ENCODE data around the gene POLE. TPM values are rescaled to one million over a fixed set of nuclear protein-coding genes. Genes with fewer than 3 reads are reported as not detected.
A peak's percentile ranks its signal among the peaks of the same experiment; 100 is the strongest.

POLE gene
- total RNA-seq, 1 donor from 2014 or later: 72.5 TPM

GRCh38 chr12:132734206-132734605 is 47.1 kb upstream of the POLE start:
- H3K27me3 Mint-ChIP-seq (ENCODE audit: unreplicated experiment): no peaks in the 10 kb centered on the region
- no peak for DNase-seq (ENCODE audit: extremely low spot score, unreplicated experiment)
- no peak overlapping the region for H3K4me3 Mint-ChIP-seq (ENCODE audit: unreplicated experiment)
- H3K36me3 Mint-ChIP-seq (ENCODE audit: unreplicated experiment): peaks cover 56% of the 10 kb centered on the region
- peak overlapping the region; percentile 12 for H3K27ac Mint-ChIP-seq (ENCODE audit: unreplicated experiment)
- TF ChIP-seq, protein P1, sequence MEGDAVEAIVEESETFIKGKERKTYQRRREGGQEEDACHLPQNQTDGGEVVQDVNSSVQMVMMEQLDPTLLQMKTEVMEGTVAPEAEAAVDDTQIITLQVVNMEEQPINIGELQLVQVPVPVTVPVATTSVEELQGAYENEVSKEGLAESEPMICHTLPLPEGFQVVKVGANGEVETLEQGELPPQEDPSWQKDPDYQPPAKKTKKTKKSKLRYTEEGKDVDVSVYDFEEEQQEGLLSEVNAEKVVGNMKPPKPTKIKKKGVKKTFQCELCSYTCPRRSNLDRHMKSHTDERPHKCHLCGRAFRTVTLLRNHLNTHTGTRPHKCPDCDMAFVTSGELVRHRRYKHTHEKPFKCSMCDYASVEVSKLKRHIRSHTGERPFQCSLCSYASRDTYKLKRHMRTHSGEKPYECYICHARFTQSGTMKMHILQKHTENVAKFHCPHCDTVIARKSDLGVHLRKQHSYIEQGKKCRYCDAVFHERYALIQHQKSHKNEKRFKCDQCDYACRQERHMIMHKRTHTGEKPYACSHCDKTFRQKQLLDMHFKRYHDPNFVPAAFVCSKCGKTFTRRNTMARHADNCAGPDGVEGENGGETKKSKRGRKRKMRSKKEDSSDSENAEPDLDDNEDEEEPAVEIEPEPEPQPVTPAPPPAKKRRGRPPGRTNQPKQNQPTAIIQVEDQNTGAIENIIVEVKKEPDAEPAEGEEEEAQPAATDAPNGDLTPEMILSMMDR (IDR thresholded peaks at IDR 0.05): no peak
- peaks cover 12% of the 10 kb centered on the region for H3K4me1 Mint-ChIP-seq (ENCODE audit: unreplicated experiment)
- no peaks in the 10 kb centered on the region for H3K9me3 Mint-ChIP-seq (ENCODE audit: unreplicated experiment)

- Mint-ChIP-seq H3K36me3 (ENCODE audit: unreplicated experiment) (peaks cover 59% of the 10 kb centered on the region), H3K4me1 (ENCODE audit: unreplicated experiment) (peaks cover 12% of the 10 kb centered on the region), H3K27ac (ENCODE audit: unreplicated experiment) (no peak overlapping the region), H3K9me3 (ENCODE audit: unreplicated experiment) (no peaks in the 10 kb centered on the region), H3K4me3 (ENCODE audit: unreplicated experiment) (no peak overlapping the region), H3K27me3 (ENCODE audit: unreplicated experiment) (no peaks in the 10 kb centered on the region)
- DNase-seq (ENCODE audit: extremely low spot score, unreplicated experiment): no peak
- TF ChIP-seq, protein P1 (IDR thresholded peaks at IDR 0.05): no peak
Observed at GRCh38 chr12:132731574-132731973, 44.4 kb upstream of the POLE start.

DNA sequence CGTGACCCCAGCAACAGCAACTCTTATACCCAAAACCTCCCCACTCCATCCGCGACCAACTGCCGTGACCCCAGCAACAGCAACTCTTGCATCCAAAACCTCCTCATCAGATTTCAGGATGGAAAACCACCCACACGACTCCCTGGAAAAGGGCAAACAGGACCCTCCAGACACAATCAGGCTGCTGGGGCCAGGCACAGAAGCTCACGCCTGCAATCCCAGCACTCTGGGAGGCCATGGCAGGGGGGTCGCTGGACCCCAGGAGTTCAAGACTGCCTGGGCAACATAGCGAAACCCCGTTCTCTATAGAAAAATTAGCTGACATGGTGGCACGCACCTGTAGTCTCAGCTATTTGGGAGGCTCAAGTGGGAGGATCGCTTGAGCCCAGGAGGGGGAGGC is 43.2 kb upstream of the POLE start:
- TF ChIP-seq, protein P1 (IDR thresholded peaks at IDR 0.05): no peak
- Mint-ChIP-seq H3K27ac (ENCODE audit: unreplicated experiment) (no peak overlapping the region), H3K27me3 (ENCODE audit: unreplicated experiment) (no peaks in the 10 kb centered on the region), H3K4me3 (ENCODE audit: unreplicated experiment) (no peak overlapping the region), H3K4me1 (ENCODE audit: unreplicated experiment) (peaks cover 12% of the 10 kb centered on the region), H3K9me3 (ENCODE audit: unreplicated experiment) (no peaks in the 10 kb centered on the region), H3K36me3 (ENCODE audit: unreplicated experiment) (peaks cover 58% of the 10 kb centered on the region)
- DNase-seq (ENCODE audit: extremely low spot score, unreplicated experiment): no peak

GRCh38 chr12:132729541-132730320 is 42.6 kb upstream of the POLE start:
- H3K9me3 Mint-ChIP-seq (ENCODE audit: unreplicated experiment): no peaks in the 10 kb centered on the region
- H3K27me3 Mint-ChIP-seq (ENCODE audit: unreplicated experiment): no peaks in the 10 kb centered on the region
- DNase-seq (ENCODE audit: extremely low spot score, unreplicated experiment): no peak
- H3K4me3 Mint-ChIP-seq (ENCODE audit: unreplicated experiment): no peak overlapping the region
- peaks cover 56% of the 10 kb centered on the region for H3K36me3 Mint-ChIP-seq (ENCODE audit: unreplicated experiment)
- H3K4me1 Mint-ChIP-seq (ENCODE audit: unreplicated experiment): peaks cover 9% of the 10 kb centered on the region
- no peak overlapping the region for H3K27ac Mint-ChIP-seq (ENCODE audit: unreplicated experiment)
- TF ChIP-seq, protein P1 (IDR thresholded peaks at IDR 0.05): no peak

DNA sequence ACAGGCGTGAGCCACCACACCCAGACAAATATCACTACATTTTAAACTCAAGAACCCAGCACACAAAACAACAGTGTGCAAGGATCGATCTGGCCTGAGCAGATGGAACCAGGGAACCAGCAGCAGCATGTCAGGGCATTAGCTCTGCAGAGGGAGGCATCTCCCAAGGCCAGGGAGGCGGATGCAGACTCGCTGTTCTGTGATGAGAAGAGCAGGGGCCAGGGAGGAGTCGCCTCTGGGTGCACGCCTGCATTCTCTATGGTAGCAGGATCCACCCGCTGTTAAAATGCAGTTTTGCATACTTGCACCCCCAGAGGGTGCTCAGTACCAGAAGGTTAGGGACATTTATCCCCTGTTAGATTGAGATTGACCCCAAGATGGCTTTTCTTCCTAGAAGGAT is 41.4 kb upstream of the POLE start:
- no peaks in the 10 kb centered on the region for H3K27me3 Mint-ChIP-seq (ENCODE audit: unreplicated experiment)
- no peak for DNase-seq (ENCODE audit: extremely low spot score, unreplicated experiment)
- H3K9me3 Mint-ChIP-seq (ENCODE audit: unreplicated experiment): no peaks in the 10 kb centered on the region
- H3K4me3 Mint-ChIP-seq (ENCODE audit: unreplicated experiment): no peak overlapping the region
- H3K36me3 Mint-ChIP-seq (ENCODE audit: unreplicated experiment): peaks cover 52% of the 10 kb centered on the region
- H3K4me1 Mint-ChIP-seq (ENCODE audit: unreplicated experiment): no peaks in the 10 kb centered on the region
- H3K27ac Mint-ChIP-seq (ENCODE audit: unreplicated experiment): peak overlapping the region; percentile 14
- TF ChIP-seq, protein P1 (IDR thresholded peaks at IDR 0.05): no peak

Measured in osteocyte (in vitro differentiated cells).